Karpas-422 (cell line): ENCODE results near the gene SELENOW. TPM values are rescaled to one million over a fixed set of nuclear protein-coding genes. Genes with fewer than 3 reads are reported as not detected.
"Not testable (repeated sequence)": the region's sequence is repeated elsewhere in the genome, so short reads cannot be mapped to it uniquely, and the experiment has no call there.

Source experiments
- DNase-seq: peaks from one replicate; pipeline ENCODE4 v3.0.0-alpha.2; 2015
- H2AFZ ChIP-seq: fragments of 200-600 bp; sonication (generic); 2 replicates; pipeline ENCODE4 v1.6.1; 2014; ENCODE audit warnings: antibody characterized with exemption, low read length, mixed read lengths
- H3K27ac ChIP-seq: fragments of 200-600 bp; sonication (generic); 2 replicates; pipeline ENCODE4 v1.5.1; 2014; ENCODE audit warnings: mild to moderate bottlenecking, low read length, moderate library complexity
- H3K27me3 ChIP-seq: fragments of 200-600 bp; sonication (generic); 2 replicates; pipeline ENCODE4 v1.6.1; 2014; ENCODE audit warnings: low read length, mixed read lengths
- H3K36me3 ChIP-seq: fragments of 200-600 bp; sonication (generic); 2 replicates; pipeline ENCODE4 v1.6.1; 2014; ENCODE audit warnings: low read length, mixed read lengths; ENCODE audit not compliant: insufficient read depth
- H3K4me1 ChIP-seq: fragments of 200-600 bp; sonication (generic); 2 replicates; pipeline ENCODE4 v1.6.1; 2014; ENCODE audit warnings: mild to moderate bottlenecking, low read length, mixed read lengths
- H3K4me2 ChIP-seq: fragments of 200-600 bp; sonication (generic); 2 replicates; pipeline ENCODE4 v1.6.1; 2014; ENCODE audit warnings: low read length, low read depth, mild to moderate bottlenecking; ENCODE audit not compliant: poor library complexity, severe bottlenecking
- H3K4me3 ChIP-seq: fragments of 200-600 bp; sonication (generic); 2 replicates; pipeline ENCODE4 v1.5.1; 2014; ENCODE audit warnings: mild to moderate bottlenecking, antibody characterized with exemption, low read length, mixed read lengths
- H3K79me2 ChIP-seq: fragments of 200-600 bp; sonication (generic); 2 replicates; pipeline ENCODE4 v1.6.1; 2014; ENCODE audit warnings: mild to moderate bottlenecking, low read length, mixed read lengths
- H3K9ac ChIP-seq: fragments of 200-600 bp; sonication (generic); 2 replicates; pipeline ENCODE4 v1.6.0; 2014; ENCODE audit warnings: low read length
- H3K9me2 ChIP-seq: fragments of 200-600 bp; sonication (generic), shearing (Covaris generic); replicated peaks from 2 replicates; pipeline ENCODE4 v1.6.0; 2014; ENCODE audit warnings: mild to moderate bottlenecking, low read length, moderate library complexity; ENCODE audit not compliant: insufficient read depth
- H3K9me3 ChIP-seq: fragments of 300-700, 200-600 bp; sonication (generic); 2 replicates; pipeline ENCODE4 v1.6.1; 2014; ENCODE audit warnings: low read length, mixed read lengths
- H4K20me1 ChIP-seq: fragments of 200-600 bp; sonication (generic); 2 replicates; pipeline ENCODE4 v1.6.1; 2014; ENCODE audit warnings: mild to moderate bottlenecking, antibody characterized with exemption, low read length, low read depth; ENCODE audit not compliant: insufficient read depth
- total RNA-seq: library from RNA; depleted of rRNA; stranded (reverse); fragments of >200 nt; shearing (Covaris generic); gene quantifications from 2 replicates; pipeline ENCODE4 v1.2.3, GENCODE V29; 2014; ENCODE audit warnings: low replicate concordance

SELENOW gene
- total RNA-seq, 1 experiment from 2014 or later = 3.5 TPM

- no peak overlapping the region for H3K4me2 ChIP-seq
- H3K79me2 ChIP-seq = no peaks in the 10 kb centered on the region
- no peaks in the 10 kb centered on the region for H3K36me3 ChIP-seq
- no peaks in the 10 kb centered on the region for H3K9me3 ChIP-seq
- H3K27me3 ChIP-seq = no peaks in the 10 kb centered on the region
- no peaks in the 10 kb centered on the region for H4K20me1 ChIP-seq
- no peaks in the 10 kb centered on the region for H3K4me1 ChIP-seq
- no peaks in the 10 kb centered on the region for H3K9me2 ChIP-seq
- no peak overlapping the region for H3K9ac ChIP-seq
- no peak overlapping the region for H3K27ac ChIP-seq
- H2AFZ ChIP-seq = no peak overlapping the region
- no peak overlapping the region for H3K4me3 ChIP-seq
- no peak for DNase-seq
Measured at GRCh38 chr19:47805313-47805712, 26.8 kb downstream of the SELENOW start.

- no peaks in the 10 kb centered on the region for H4K20me1 ChIP-seq
- H3K27ac ChIP-seq = no peak overlapping the region
- H3K4me2 ChIP-seq = no peak overlapping the region
- no peak overlapping the region for H3K9ac ChIP-seq
- DNase-seq = no peak
- H3K79me2 ChIP-seq = no peaks in the 10 kb centered on the region
- H3K9me2 ChIP-seq = no peaks in the 10 kb centered on the region
- H2AFZ ChIP-seq = no peak overlapping the region
- H3K36me3 ChIP-seq = no peaks in the 10 kb centered on the region
- no peaks in the 10 kb centered on the region for H3K9me3 ChIP-seq
- H3K27me3 ChIP-seq = no peaks in the 10 kb centered on the region
- H3K4me3 ChIP-seq = no peak overlapping the region
- H3K4me1 ChIP-seq = no peaks in the 10 kb centered on the region
Measured at GRCh38 chr19:47806435-47806834, 27.9 kb downstream of the SELENOW start.

GRCh38 chr19:47813304-47813994 lies 34.9 kb downstream of the SELENOW start:
- no peaks in the 10 kb centered on the region for H3K9me2 ChIP-seq
- no peaks in the 10 kb centered on the region for H4K20me1 ChIP-seq
- no peaks in the 10 kb centered on the region for H3K27me3 ChIP-seq
- no peak overlapping the region for H3K27ac ChIP-seq
- H3K36me3 ChIP-seq = no peaks in the 10 kb centered on the region
- H3K4me2 ChIP-seq = no peak overlapping the region
- no peak overlapping the region for H2AFZ ChIP-seq
- H3K9me3 ChIP-seq = no peaks in the 10 kb centered on the region
- peak; percentile 87 for DNase-seq
- H3K4me1 ChIP-seq = no peaks in the 10 kb centered on the region
- no peak overlapping the region for H3K4me3 ChIP-seq
- no peak overlapping the region for H3K9ac ChIP-seq
- no peaks in the 10 kb centered on the region for H3K79me2 ChIP-seq

- Histone ChIP-seq H3K4me1 (no peaks in the 10 kb centered on the region), H3K36me3 (no peaks in the 10 kb centered on the region), H3K9me3 (no peaks in the 10 kb centered on the region), H3K27ac (no peak overlapping the region), H3K9me2 (no peaks in the 10 kb centered on the region), H3K9ac (no peak overlapping the region), H3K27me3 (no peaks in the 10 kb centered on the region), H2AFZ (no peak overlapping the region), H3K4me3 (no peak overlapping the region), H3K79me2 (no peaks in the 10 kb centered on the region), H4K20me1 (no peaks in the 10 kb centered on the region), H3K4me2 (no peak overlapping the region)
- no peak for DNase-seq
Measured at GRCh38 chr19:47813995-47814328, 35.5 kb downstream of the SELENOW start.

GRCh38 chr19:47816270-47816669 lies 37.8 kb downstream of the SELENOW start:
- not testable (repeated sequence) for H3K4me2 ChIP-seq, H4K20me1 ChIP-seq, H3K27me3 ChIP-seq

GRCh38 chr19:47818221-47818620 lies 39.7 kb downstream of the SELENOW start:
- not testable (repeated sequence) for H3K4me1 ChIP-seq, H2AFZ ChIP-seq, H3K9me2 ChIP-seq, DNase-seq, H3K9me3 ChIP-seq, H3K79me2 ChIP-seq, H4K20me1 ChIP-seq, H3K9ac ChIP-seq, H3K36me3 ChIP-seq, H3K4me3 ChIP-seq, H3K4me2 ChIP-seq, H3K27ac ChIP-seq, H3K27me3 ChIP-seq

More at GRCh38 chr19:47816270-47816669, 37.8 kb downstream of the SELENOW start:
- DNase-seq, H3K9me2 ChIP-seq, H3K4me3 ChIP-seq, H3K9ac ChIP-seq, H2AFZ ChIP-seq, H3K9me3 ChIP-seq, H3K4me1 ChIP-seq, H3K27ac ChIP-seq, H3K36me3 ChIP-seq, H3K79me2 ChIP-seq: not testable (repeated sequence)

- Histone ChIP-seq H2AFZ (no peak overlapping the region), H3K4me2 (no peak overlapping the region), H3K36me3 (no peaks in the 10 kb centered on the region), H3K79me2 (no peaks in the 10 kb centered on the region), H3K9me3 (no peaks in the 10 kb centered on the region), H3K9ac (no peak overlapping the region), H3K4me1 (no peaks in the 10 kb centered on the region), H3K9me2 (no peaks in the 10 kb centered on the region), H3K4me3 (no peak overlapping the region), H4K20me1 (no peaks in the 10 kb centered on the region), H3K27ac (no peak overlapping the region), H3K27me3 (no peaks in the 10 kb centered on the region)
- DNase-seq = no peak
Measured at GRCh38 chr19:47819858-47820257, 41.4 kb downstream of the SELENOW start.

GRCh38 chr19:47820410-47820809 lies 41.9 kb downstream of the SELENOW start:
- Histone ChIP-seq H3K4me3 (no peak overlapping the region), H2AFZ (no peak overlapping the region), H3K27me3 (no peaks in the 10 kb centered on the region), H3K9me3 (no peaks in the 10 kb centered on the region), H3K9me2 (no peaks in the 10 kb centered on the region), H3K4me2 (no peak overlapping the region), H3K79me2 (no peaks in the 10 kb centered on the region), H3K9ac (no peak overlapping the region), H4K20me1 (no peaks in the 10 kb centered on the region), H3K36me3 (no peaks in the 10 kb centered on the region), H3K27ac (no peak overlapping the region), H3K4me1 (no peaks in the 10 kb centered on the region)
- no peak for DNase-seq
